Left lobe of liver (tissue), 2 donors: Measurements from ENCODE around the gene SFT2D3. TPM values are rescaled to one million over a fixed set of nuclear protein-coding genes. Genes with fewer than 3 reads are reported as not detected.
A peak's percentile ranks its signal among the peaks of the same experiment; 100 is the strongest.

Experiments
- ATAC-seq: fragments of 200-7000 bp; cut with Tn5 transposase; one replicate; pipeline ENCODE4 v1.9.1; 2020; ENCODE audit warnings: mild to moderate bottlenecking, moderate library complexity
- DNase-seq: peaks from one replicate; pipeline ENCODE4 v3.0.0-alpha.2; 2020; ENCODE audit warnings: low spot score
- total RNA-seq: library from RNA; stranded (reverse); gene quantifications from one replicate; pipeline ENCODE4 v1.2.1, GENCODE V29; 2021
- donor health status: DM: no; HTN: no; CAD: no; lungs with moderate emphysema.
- donor health status: DM: no; HTN: yes; CAD: no.

SFT2D3 gene
- total RNA-seq, 1 donor from 2014 or later, result 3.7 TPM

- peak; percentile 72 for ATAC-seq
- DNase-seq, result peak; percentile 79
Measured at GRCh38 chr2:127664065-127664894, 37.0 kb upstream of the SFT2D3 start.

- DNase-seq, result no peak
- peak; percentile 6 for ATAC-seq
Measured at GRCh38 chr2:127664895-127665225, 36.4 kb upstream of the SFT2D3 start.

- ATAC-seq (peak; percentile 63), DNase-seq (peak; percentile 67)
Measured at GRCh38 chr2:127665267-127665893, 35.9 kb upstream of the SFT2D3 start.

- ATAC-seq, result no peak
Measured at GRCh38 chr2:127669056-127669455, 32.2 kb upstream of the SFT2D3 start.

GRCh38 chr2:127670055-127670956 is 31.0 kb upstream of the SFT2D3 start:
- ATAC-seq (no peak), DNase-seq (no peak)

More at GRCh38 chr2:127669056-127669455, 32.2 kb upstream of the SFT2D3 start:
- DNase-seq, result no peak

GRCh38 chr2:127670957-127671290 is 30.4 kb upstream of the SFT2D3 start:
- no peak for ATAC-seq
- no peak for DNase-seq

GRCh38 chr2:127671557-127672302 is 29.6 kb upstream of the SFT2D3 start:
- ATAC-seq (no peak), DNase-seq (no peak)

GRCh38 chr2:127672341-127673224 is 28.7 kb upstream of the SFT2D3 start:
- DNase-seq, result no peak

GRCh38 chr2:127673291-127674069 is 27.8 kb upstream of the SFT2D3 start:
- DNase-seq (no peak), ATAC-seq (no peak)

More at GRCh38 chr2:127672341-127673224, 28.7 kb upstream of the SFT2D3 start:
- no peak for ATAC-seq

GRCh38 chr2:127674241-127675209 is 26.8 kb upstream of the SFT2D3 start:
- DNase-seq, result no peak
- ATAC-seq, result peak; percentile 64

GRCh38 chr2:127675331-127676261 is 25.7 kb upstream of the SFT2D3 start, which contains the start of gene LIMS2:
TSS of gene LIMS2 (minus strand) at chr2:127675530. CDS start at chr2:127675024, 506 bp downstream.
- ATAC-seq (peak; percentile 87), DNase-seq (peak; percentile 72)

- DNase-seq, result no peak
Measured at GRCh38 chr2:127676906-127677305, 24.4 kb upstream of the SFT2D3 start.

GRCh38 chr2:127678531-127678930 is 22.8 kb upstream of the SFT2D3 start:
- no peak for DNase-seq
- ATAC-seq, result no peak

More at GRCh38 chr2:127676906-127677305, 24.4 kb upstream of the SFT2D3 start:
- ATAC-seq, result no peak

- DNase-seq, result no peak
- ATAC-seq, result no peak
Measured at GRCh38 chr2:127678991-127679390, 22.3 kb upstream of the SFT2D3 start.

- no peak for DNase-seq
- ATAC-seq, result no peak
Measured at GRCh38 chr2:127679680-127680361, 21.5 kb upstream of the SFT2D3 start.
